LNCaP clone FGC (cell line): ENCODE data around the gene CPAMD8.
"Not testable (repeated sequence)": the region's sequence is repeated elsewhere in the genome, so short reads cannot be mapped to it uniquely, and the experiment has no call there.

Experiments used
- DNase-seq: peaks from one replicate; pipeline ENCODE4 v3.0.0-alpha.2; 2011; ENCODE audit warnings: low read depth
- H3K4me3 ChIP-seq: 2 replicates; pipeline ENCODE4 v1.5.1; 2011; ENCODE audit warnings: mild to moderate bottlenecking, low read depth, low read length, control low read depth
- CTCF ChIP-seq: IDR thresholded peaks from 2 replicates; pipeline ENCODE4 v1.5.1; 2012; ENCODE audit warnings: mild to moderate bottlenecking; ENCODE audit not compliant: control insufficient read depth, insufficient read depth; ENCODE audit errors: extremely low read depth

The CPAMD8 gene

GRCh38 chr19:16882146-16882545, 144.5 kb downstream of the CPAMD8 start:
- no peak for TF ChIP-seq CTCF
- no peak overlapping the region for H3K4me3 ChIP-seq
- DNase-seq = no peak

- no peak overlapping the region for H3K4me3 ChIP-seq
- no peak for TF ChIP-seq CTCF
- DNase-seq = no peak
Measured at GRCh38 chr19:16880884-16881554, 145.6 kb downstream of the CPAMD8 start.

- H3K4me3 ChIP-seq = no peak overlapping the region
- no peak for TF ChIP-seq CTCF
- DNase-seq = no peak
Measured at GRCh38 chr19:16878181-16878965, 148.2 kb downstream of the CPAMD8 start.

GRCh38 chr19:16877581-16877980, 149.0 kb downstream of the CPAMD8 start:
- no peak for DNase-seq
- no peak overlapping the region for H3K4me3 ChIP-seq
- TF ChIP-seq CTCF = no peak

- no peak for TF ChIP-seq CTCF
- H3K4me3 ChIP-seq = no peak overlapping the region
- DNase-seq = no peak
Measured at GRCh38 chr19:16876904-16877361, 149.7 kb downstream of the CPAMD8 start.

GRCh38 chr19:16875584-16876555, 150.7 kb downstream of the CPAMD8 start:
- DNase-seq = peak; percentile 10
- TF ChIP-seq CTCF = no peak
- no peak overlapping the region for H3K4me3 ChIP-seq

- not testable (repeated sequence) for DNase-seq, H3K4me3 ChIP-seq
Measured at GRCh38 chr19:16874978-16875299, 151.7 kb downstream of the CPAMD8 start.
